ENCODE measurements around the gene VPS54.

Gene VPS54

DNA sequence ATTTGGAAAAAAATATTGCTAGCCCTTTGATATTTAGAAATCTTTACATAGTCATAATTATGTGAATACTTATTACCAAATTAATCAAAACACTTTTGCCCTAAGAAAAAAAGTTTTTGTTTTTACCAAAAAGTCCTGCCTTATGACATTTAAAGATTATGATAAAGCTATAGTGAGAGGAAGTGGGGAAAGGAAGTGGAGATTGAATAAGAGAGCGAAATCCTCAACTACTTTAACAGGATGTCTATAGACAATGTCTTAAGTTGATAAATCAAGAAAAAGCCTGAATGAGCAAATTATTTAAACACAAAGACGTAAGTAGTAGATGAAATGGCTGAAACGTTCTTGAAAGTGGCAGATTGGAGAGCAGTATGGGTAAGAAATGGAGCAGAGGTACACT lies 20.9 kb upstream of the VPS54 start:
- Histone ChIP-seq H2BK5ac (ENCODE audit: low read depth, low read length, poor library complexity) (no peak overlapping the region), H3K4me1 (ENCODE audit: control insufficient read depth in 1 of 2, insufficient read depth in 2 of 2, low read length in 2 of 2) (no peaks in the 10 kb centered on the region), H4K8ac (ENCODE audit: low read depth, low read length) (no peak overlapping the region), H3K9ac (ENCODE audit: low read length) (no peak overlapping the region), H3K27me3 (ENCODE audit: insufficient read depth, low read length) (no peaks in the 10 kb centered on the region), H3K79me1 (ENCODE audit: low read length) (no peaks in the 10 kb centered on the region), H3K4me3 (ENCODE audit: low read depth, low read length) (no peak overlapping the region), H3K9me3 (ENCODE audit: insufficient read depth, low read depth, low read length) (no peaks in the 10 kb centered on the region), H3K79me2 (ENCODE audit: control insufficient read depth, insufficient read depth, low read length, poor library complexity) (no peaks in the 10 kb centered on the region), H3K18ac (ENCODE audit: low read length) (no peak overlapping the region), H2AK5ac (ENCODE audit: low read length) (no peak overlapping the region), H3K14ac (ENCODE audit: low read length) (no peak overlapping the region), H3K4me2 (ENCODE audit: low read length) (no peak overlapping the region), H4K12ac (ENCODE audit: low read depth, low read length) (no peak overlapping the region), H4K91ac (ENCODE audit: low read depth, low read length) (no peak overlapping the region), H2BK12ac (ENCODE audit: low read length) (no peak overlapping the region), H3K27ac (ENCODE audit: low read depth, low read length) (no peak overlapping the region), H3K36me3 (ENCODE audit: control insufficient read depth in 1 of 2, insufficient read depth in 2 of 2, low read length in 2 of 2) (no peaks in the 10 kb centered on the region), H2AFZ (ENCODE audit: insufficient read depth, low read length, poor library complexity) (no peak overlapping the region), H3K23ac (ENCODE audit: low read length) (no peak overlapping the region), H2BK120ac (ENCODE audit: insufficient read depth, low read length, poor library complexity) (no peak overlapping the region), H3K4ac (ENCODE audit: low read depth, low read length) (no peak overlapping the region)
- no CpG with 5 or more reads among the region's 3 CpGs for WGBS (ENCODE audit: extremely low coverage, insufficient coverage, insufficient read length)
- DNase-seq = no peak

- no peak overlapping the region for H2AK5ac ChIP-seq (ENCODE audit: low read length)
- H3K27me3 ChIP-seq (ENCODE audit: insufficient read depth, low read length) = no peaks in the 10 kb centered on the region
- no peak overlapping the region for H3K9ac ChIP-seq (ENCODE audit: low read length)
- H2AFZ ChIP-seq (ENCODE audit: insufficient read depth, low read length, poor library complexity) = no peak overlapping the region
- H3K36me3 ChIP-seq (ENCODE audit: control insufficient read depth in 1 of 2, insufficient read depth in 2 of 2, low read length in 2 of 2) = no peaks in the 10 kb centered on the region
- H3K27ac ChIP-seq (ENCODE audit: low read depth, low read length) = no peak overlapping the region
- H2BK12ac ChIP-seq (ENCODE audit: low read length) = no peak overlapping the region
- DNase-seq = no peak
- no peak overlapping the region for H2BK5ac ChIP-seq (ENCODE audit: low read depth, low read length, poor library complexity)
- H3K18ac ChIP-seq (ENCODE audit: low read length) = no peak overlapping the region
- H3K4me2 ChIP-seq (ENCODE audit: low read length) = no peak overlapping the region
- no peak overlapping the region for H3K4me3 ChIP-seq (ENCODE audit: low read depth, low read length)
- no peaks in the 10 kb centered on the region for H3K79me2 ChIP-seq (ENCODE audit: control insufficient read depth, insufficient read depth, low read length, poor library complexity)
- no peaks in the 10 kb centered on the region for H3K4me1 ChIP-seq (ENCODE audit: control insufficient read depth in 1 of 2, insufficient read depth in 2 of 2, low read length in 2 of 2)
- H4K91ac ChIP-seq (ENCODE audit: low read depth, low read length) = no peak overlapping the region
- H2BK120ac ChIP-seq (ENCODE audit: insufficient read depth, low read length, poor library complexity) = no peak overlapping the region
- no peak overlapping the region for H4K8ac ChIP-seq (ENCODE audit: low read depth, low read length)
- no peaks in the 10 kb centered on the region for H3K79me1 ChIP-seq (ENCODE audit: low read length)
- H4K12ac ChIP-seq (ENCODE audit: low read depth, low read length) = no peak overlapping the region
- no peak overlapping the region for H3K14ac ChIP-seq (ENCODE audit: low read length)
- peaks cover 2% of the 10 kb centered on the region for H3K9me3 ChIP-seq (ENCODE audit: insufficient read depth, low read depth, low read length)
- WGBS (ENCODE audit: extremely low coverage, insufficient coverage, insufficient read length) = no CpG with 5 or more reads among the region's 5 CpGs
- H3K4ac ChIP-seq (ENCODE audit: low read depth, low read length) = no peak overlapping the region
- no peak overlapping the region for H3K23ac ChIP-seq (ENCODE audit: low read length)
These were observed 16.9 kb upstream of the VPS54 start for GRCh38 chr2:64036034-64036705.

DNA sequence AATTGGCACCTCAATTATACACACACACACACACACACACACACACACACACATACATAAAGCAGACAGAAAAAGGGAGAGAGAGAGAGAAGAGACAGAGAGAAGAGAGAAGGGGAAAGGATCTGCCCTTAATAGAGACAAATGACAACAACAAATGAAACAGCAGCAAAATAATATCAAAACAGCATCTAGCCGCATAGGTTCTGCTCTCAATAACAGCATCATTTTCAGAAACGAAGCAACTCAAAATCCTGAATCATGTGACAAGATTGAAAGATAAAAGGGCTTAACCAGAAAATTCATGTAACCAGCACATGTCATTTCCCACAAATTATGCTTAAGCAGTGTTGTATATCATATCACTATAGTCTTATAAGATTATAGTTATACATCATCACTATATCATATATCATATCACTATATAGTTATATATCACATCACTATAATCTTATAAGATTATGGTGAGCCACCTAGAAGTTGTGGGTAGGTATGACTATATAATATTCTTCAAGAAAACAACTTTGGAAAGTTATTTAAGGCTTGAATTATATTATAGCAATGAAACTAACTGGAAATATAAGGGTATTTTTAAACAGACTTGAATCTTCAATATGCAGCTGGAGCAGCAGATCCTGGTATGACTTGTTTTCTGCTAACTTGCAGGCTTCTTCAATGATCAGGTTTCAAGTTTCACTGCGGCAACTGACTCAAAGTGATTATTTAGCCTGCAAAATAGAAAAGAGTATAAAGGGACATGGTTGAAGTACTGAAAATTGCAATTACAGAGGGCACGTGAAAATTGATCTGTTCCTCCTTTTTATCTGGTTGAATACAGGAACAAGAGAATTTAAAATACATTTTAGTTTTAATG lies 16.1 kb upstream of the VPS54 start:
- H2BK5ac ChIP-seq (ENCODE audit: low read depth, low read length, poor library complexity) = no peak overlapping the region
- H3K79me1 ChIP-seq (ENCODE audit: low read length) = no peaks in the 10 kb centered on the region
- H4K91ac ChIP-seq (ENCODE audit: low read depth, low read length) = no peak overlapping the region
- no peak overlapping the region for H3K4me3 ChIP-seq (ENCODE audit: low read depth, low read length)
- H2AK5ac ChIP-seq (ENCODE audit: low read length) = no peak overlapping the region
- no peak overlapping the region for H3K4me2 ChIP-seq (ENCODE audit: low read length)
- H2BK12ac ChIP-seq (ENCODE audit: low read length) = no peak overlapping the region
- H4K12ac ChIP-seq (ENCODE audit: low read depth, low read length) = no peak overlapping the region
- no peak overlapping the region for H2BK120ac ChIP-seq (ENCODE audit: insufficient read depth, low read length, poor library complexity)
- no peak overlapping the region for H4K8ac ChIP-seq (ENCODE audit: low read depth, low read length)
- H3K27me3 ChIP-seq (ENCODE audit: insufficient read depth, low read length) = no peaks in the 10 kb centered on the region
- H3K4me1 ChIP-seq (ENCODE audit: control insufficient read depth in 1 of 2, insufficient read depth in 2 of 2, low read length in 2 of 2) = no peaks in the 10 kb centered on the region
- no peaks in the 10 kb centered on the region for H3K36me3 ChIP-seq (ENCODE audit: control insufficient read depth in 1 of 2, insufficient read depth in 2 of 2, low read length in 2 of 2)
- H3K23ac ChIP-seq (ENCODE audit: low read length) = no peak overlapping the region
- H3K9ac ChIP-seq (ENCODE audit: low read length) = no peak overlapping the region
- H3K9me3 ChIP-seq (ENCODE audit: insufficient read depth, low read depth, low read length) = peaks cover 2% of the 10 kb centered on the region
- H3K79me2 ChIP-seq (ENCODE audit: control insufficient read depth, insufficient read depth, low read length, poor library complexity) = no peaks in the 10 kb centered on the region
- no peak overlapping the region for H3K4ac ChIP-seq (ENCODE audit: low read depth, low read length)
- DNase-seq = no peak
- WGBS (ENCODE audit: extremely low coverage, insufficient coverage, insufficient read length) = no CpG with 5 or more reads among the region's 4 CpGs
- H3K27ac ChIP-seq (ENCODE audit: low read depth, low read length) = no peak overlapping the region
- H2AFZ ChIP-seq (ENCODE audit: insufficient read depth, low read length, poor library complexity) = no peak overlapping the region
- H3K18ac ChIP-seq (ENCODE audit: low read length) = no peak overlapping the region
- H3K14ac ChIP-seq (ENCODE audit: low read length) = no peak overlapping the region

- no CpG with 5 or more reads among the region's 2 CpGs for WGBS (ENCODE audit: extremely low coverage, insufficient coverage, insufficient read length)
These were observed 10.0 kb upstream of the VPS54 start for GRCh38 chr2:64029116-64029665.

More at GRCh38 chr2:64029116-64029665, 10.0 kb upstream of the VPS54 start:
- H4K12ac ChIP-seq (ENCODE audit: low read depth, low read length) = no peak overlapping the region
- no peak for DNase-seq
- H2AFZ ChIP-seq (ENCODE audit: insufficient read depth, low read length, poor library complexity) = no peak overlapping the region
- no peak overlapping the region for H2BK120ac ChIP-seq (ENCODE audit: insufficient read depth, low read length, poor library complexity)
- H2BK12ac ChIP-seq (ENCODE audit: low read length) = no peak overlapping the region
- H3K79me1 ChIP-seq (ENCODE audit: low read length) = no peaks in the 10 kb centered on the region
- H3K4me3 ChIP-seq (ENCODE audit: low read depth, low read length) = no peak overlapping the region
- no peaks in the 10 kb centered on the region for H3K79me2 ChIP-seq (ENCODE audit: control insufficient read depth, insufficient read depth, low read length, poor library complexity)
- H3K27me3 ChIP-seq (ENCODE audit: insufficient read depth, low read length) = no peaks in the 10 kb centered on the region
- no peak overlapping the region for H3K4me2 ChIP-seq (ENCODE audit: low read length)
- no peak overlapping the region for H2BK5ac ChIP-seq (ENCODE audit: low read depth, low read length, poor library complexity)
- H2AK5ac ChIP-seq (ENCODE audit: low read length) = no peak overlapping the region
- no peak overlapping the region for H4K91ac ChIP-seq (ENCODE audit: low read depth, low read length)
- no peak overlapping the region for H3K27ac ChIP-seq (ENCODE audit: low read depth, low read length)
- H3K23ac ChIP-seq (ENCODE audit: low read length) = no peak overlapping the region
- H4K8ac ChIP-seq (ENCODE audit: low read depth, low read length) = no peak overlapping the region
- H3K36me3 ChIP-seq (ENCODE audit: control insufficient read depth in 1 of 2, insufficient read depth in 2 of 2, low read length in 2 of 2) = no peaks in the 10 kb centered on the region
- no peak overlapping the region for H3K4ac ChIP-seq (ENCODE audit: low read depth, low read length)
- H3K14ac ChIP-seq (ENCODE audit: low read length) = no peak overlapping the region
- peaks cover 2% of the 10 kb centered on the region for H3K9me3 ChIP-seq (ENCODE audit: insufficient read depth, low read depth, low read length)
- H3K18ac ChIP-seq (ENCODE audit: low read length) = no peak overlapping the region
- no peaks in the 10 kb centered on the region for H3K4me1 ChIP-seq (ENCODE audit: control insufficient read depth in 1 of 2, insufficient read depth in 2 of 2, low read length in 2 of 2)
- H3K9ac ChIP-seq (ENCODE audit: low read length) = no peak overlapping the region
